SK-N-SH treated with all-trans-retinoic acid at 6 μM for 48 hours (cell line): Measurements from ENCODE around the gene SLC47A2.
"Not testable (repeated sequence)": the region's sequence is repeated elsewhere in the genome, so short reads cannot be mapped to it uniquely, and the experiment has no call there.

ENCODE experiments used
- ATAC-seq: fragments of 200-7000 bp; cut with Tn5 transposase; 3 replicates; pipeline ENCODE4 v1.9.1; 2020; ENCODE audit warnings: mild to moderate bottlenecking, moderate library complexity
- ARNTL ChIP-seq: fragments of 450-650 bp; formaldehyde crosslinking; IDR thresholded peaks from 2 replicates; pipeline ENCODE4 v1.5.0; 2020; ENCODE audit warnings: low read depth, mild to moderate bottlenecking, moderate library complexity, borderline replicate concordance
- BACH2 ChIP-seq: fragments of 250-450 bp; sonication (Bioruptor Pico); IDR thresholded peaks from 2 replicates; pipeline ENCODE4 v1.9.0; 2021; ENCODE audit warnings: mild to moderate bottlenecking, borderline replicate concordance
- CSDC2 ChIP-seq: fragments of 250-450 bp; sonication (Bioruptor Pico); IDR thresholded peaks from 2 replicates; pipeline ENCODE4 v1.5.0; 2020; ENCODE audit warnings: mild to moderate bottlenecking, moderate library complexity
- CSRNP3 ChIP-seq: fragments of 250-450 bp; sonication (Bioruptor Pico); IDR thresholded peaks from 2 replicates; pipeline ENCODE4 v1.5.1; 2021; ENCODE audit warnings: mild to moderate bottlenecking, moderate library complexity
- ESRRG ChIP-seq: fragments of 250-450 bp; sonication (Bioruptor Pico); IDR thresholded peaks from 2 replicates; pipeline ENCODE4 v1.6.1; 2021; ENCODE audit warnings: mild to moderate bottlenecking
- GLIS3 ChIP-seq: fragments of 250-450 bp; sonication (Bioruptor Pico); IDR thresholded peaks from 2 replicates; pipeline ENCODE4 v1.5.0; 2020; ENCODE audit warnings: mild to moderate bottlenecking, moderate library complexity
- ISL1 ChIP-seq: fragments of 250-450 bp; sonication (Bioruptor Pico); IDR thresholded peaks from 2 replicates; pipeline ENCODE4 v2.1.2; 2022; ENCODE audit warnings: mild to moderate bottlenecking, moderate library complexity
- OSR1 ChIP-seq: fragments of 250-450 bp; sonication (Bioruptor Pico); IDR thresholded peaks from 2 replicates; pipeline ENCODE4 v1.8.0; 2022; ENCODE audit warnings: moderate library complexity, mild to moderate bottlenecking, inconsistent platforms
- PATZ1 ChIP-seq: fragments of 250-450 bp; sonication (Bioruptor Pico); IDR thresholded peaks from 2 replicates; pipeline ENCODE4 v1.8.0; 2020; ENCODE audit warnings: mild to moderate bottlenecking, moderate library complexity, borderline replicate concordance
- PPARA ChIP-seq: fragments of 250-450 bp; sonication (Bioruptor Pico); IDR thresholded peaks from 2 replicates; pipeline ENCODE4 v1.5.0; 2020; ENCODE audit warnings: mild to moderate bottlenecking, borderline replicate concordance
- RARB ChIP-seq: fragments of 250-450 bp; sonication (Bioruptor Pico); IDR thresholded peaks from 2 replicates; pipeline ENCODE4 v1.8.0; 2021; ENCODE audit warnings: mild to moderate bottlenecking, moderate library complexity
- SNAI2 ChIP-seq: fragments of 250-450 bp; sonication (Bioruptor Pico); IDR thresholded peaks from 2 replicates; pipeline ENCODE4 v1.5.0; 2020; ENCODE audit warnings: mild to moderate bottlenecking, moderate library complexity
- TCF4 ChIP-seq: fragments of 250-450 bp; sonication (Bioruptor Pico); IDR thresholded peaks from 2 replicates; pipeline ENCODE4 v1.8.0; 2021; ENCODE audit warnings: mild to moderate bottlenecking, moderate library complexity, borderline replicate concordance
- TOX ChIP-seq: fragments of 250-450 bp; sonication (Bioruptor Pico); IDR thresholded peaks from 2 replicates; pipeline ENCODE4 v1.8.0; 2021; ENCODE audit warnings: mild to moderate bottlenecking, moderate library complexity, borderline replicate concordance
- TSHZ2 ChIP-seq: fragments of 250-450 bp; sonication (Bioruptor Pico); IDR thresholded peaks from 2 replicates; pipeline ENCODE4 v1.5.0; 2020; ENCODE audit warnings: mild to moderate bottlenecking, moderate library complexity
- ZC3H10 ChIP-seq: fragments of 250-450 bp; sonication (Bioruptor Pico); IDR thresholded peaks from 2 replicates; pipeline ENCODE4 v1.5.1; 2021; ENCODE audit warnings: mild to moderate bottlenecking, moderate library complexity
- ZFP3 ChIP-seq: fragments of 250-450 bp; sonication (Bioruptor Pico); IDR thresholded peaks from 2 replicates; pipeline ENCODE4 v1.5.0; 2020; ENCODE audit warnings: mild to moderate bottlenecking, moderate library complexity
- ZFP30 ChIP-seq: fragments of 450-650 bp; formaldehyde crosslinking; IDR thresholded peaks from 2 replicates; pipeline ENCODE4 v1.5.0; 2022; ENCODE audit warnings: mild to moderate bottlenecking, moderate library complexity
- ZNF565 ChIP-seq: fragments of 450-650 bp; formaldehyde crosslinking; conservative IDR thresholded peaks from 2 replicates; pipeline ENCODE4 v1.5.0; 2020; ENCODE audit warnings: low read depth, mild to moderate bottlenecking, moderate library complexity
- ZNF70 ChIP-seq: fragments of 450-650 bp; formaldehyde crosslinking; IDR thresholded peaks from 2 replicates; pipeline ENCODE4 v1.5.0; 2020; ENCODE audit warnings: mild to moderate bottlenecking, moderate library complexity
- ZNF8 ChIP-seq: fragments of 450-650 bp; formaldehyde crosslinking; IDR thresholded peaks from 2 replicates; pipeline ENCODE4 v1.5.0; 2020; ENCODE audit warnings: mild to moderate bottlenecking, moderate library complexity

Gene SLC47A2

GRCh38 chr17:19702217-19702641 is 14.2 kb downstream of the SLC47A2 start:
- no peak for ATAC-seq
- TF ChIP-seq ISL1 (CRISPR knock-in tag) (no peak), SNAI2 (CRISPR knock-in tag) (no peak), ESRRG (CRISPR knock-in tag) (no peak), ARNTL (CRISPR knock-in tag) (no peak), ZFP3 (no peak), TSHZ2 (CRISPR knock-in tag) (no peak), TOX (CRISPR knock-in tag) (no peak), PATZ1 (CRISPR knock-in tag) (no peak), TCF4 (CRISPR knock-in tag) (no peak)
- TF ChIP-seq, all 23 proteins: peak for 0

- TF ChIP-seq GLIS3 (CRISPR knock-in tag) (no peak), ARNTL (CRISPR knock-in tag) (no peak), TOX (CRISPR knock-in tag) (no peak), PPARA (CRISPR knock-in tag) (no peak), RARB (CRISPR knock-in tag) (no peak), CSRNP3 (CRISPR knock-in tag) (no peak), CSDC2 (CRISPR knock-in tag) (no peak), SNAI2 (CRISPR knock-in tag) (no peak), OSR1 (no peak), ZC3H10 (no peak), ZFP30 (no peak), BACH2 (CRISPR knock-in tag) (no peak), ZNF70 (no peak), ZNF8 (CRISPR knock-in tag) (no peak), ZFP3 (no peak)
- ATAC-seq, result no peak
These were observed 29.8 kb downstream of the SLC47A2 start for GRCh38 chr17:19686400-19687090.

GRCh38 chr17:19684909-19685580 is 31.3 kb downstream of the SLC47A2 start:
- ATAC-seq, result not testable (repeated sequence)

GRCh38 chr17:19683117-19683516 is 33.3 kb downstream of the SLC47A2 start:
- ATAC-seq, result no peak
- no peak for TF ChIP-seq TCF4 (CRISPR knock-in tag)
- no peak for TF ChIP-seq ZNF565 (CRISPR knock-in tag)
- TF ChIP-seq ZC3H10, result no peak
- TF ChIP-seq PATZ1 (CRISPR knock-in tag), result no peak
- TF ChIP-seq ZFP3, result no peak
- TF ChIP-seq ZFP30, result no peak
- no peak for TF ChIP-seq RARB (CRISPR knock-in tag)
- TF ChIP-seq TSHZ2 (CRISPR knock-in tag), result no peak
- no peak for TF ChIP-seq CSRNP3 (CRISPR knock-in tag)
- TF ChIP-seq GLIS3 (CRISPR knock-in tag), result no peak
- TF ChIP-seq CSDC2 (CRISPR knock-in tag), result no peak
- TF ChIP-seq ISL1 (CRISPR knock-in tag), result no peak
